ENCODE measurements around the gene PUSL1.
"Not testable (repeated sequence)": the region's sequence is repeated elsewhere in the genome, so short reads cannot be mapped to it uniquely, and the experiment has no call there.

PUSL1 gene

DNA sequence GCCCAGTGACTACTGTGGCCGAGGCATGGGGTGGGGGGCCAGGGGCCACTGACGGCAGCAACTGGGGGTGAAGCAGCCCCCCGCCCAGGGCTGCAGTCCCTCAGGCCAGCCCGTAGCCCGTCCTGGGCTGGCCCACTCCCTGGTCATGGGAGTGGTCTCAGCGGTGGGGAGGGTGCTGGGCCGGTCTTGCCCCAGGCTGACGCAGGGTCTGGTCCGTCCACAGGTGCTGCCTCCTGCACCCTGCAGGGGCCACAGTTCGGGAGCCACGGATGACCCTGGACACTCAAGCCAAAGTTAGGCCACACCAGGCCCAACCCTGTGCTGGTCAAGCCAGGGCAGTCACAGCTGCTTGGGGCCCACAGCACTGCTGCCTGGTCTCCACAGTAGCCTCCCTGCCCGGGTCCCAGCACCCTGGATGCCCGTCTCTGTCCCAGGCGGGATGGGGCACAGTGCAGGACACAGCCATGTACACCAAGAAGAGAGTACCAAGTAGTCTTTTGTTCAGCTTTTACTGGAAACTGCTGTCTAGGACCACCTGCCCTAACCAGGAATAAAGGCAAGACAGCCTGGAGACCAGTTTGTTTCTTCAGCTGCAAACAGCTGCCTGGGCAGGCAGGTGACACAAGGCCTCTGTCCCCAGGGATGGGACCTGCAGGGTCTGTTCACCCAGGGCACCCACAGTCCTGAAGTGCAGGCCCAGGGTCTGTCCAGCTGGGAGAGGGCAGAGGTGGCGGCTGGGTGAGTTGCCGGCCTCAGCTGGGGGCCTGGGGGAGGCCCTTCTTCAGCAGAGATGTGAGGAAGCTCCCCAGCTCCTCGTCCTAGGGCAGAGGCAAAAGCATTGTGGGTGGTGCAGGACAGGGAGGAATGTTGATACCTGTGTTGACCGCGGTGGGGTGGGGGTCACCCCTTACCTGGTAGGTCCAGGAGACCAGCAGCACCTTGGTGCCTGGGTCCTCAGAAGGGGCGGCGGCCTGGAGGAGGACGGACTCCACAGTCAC lies 3.0 kb downstream of the PUSL1 start:
- DNase-seq: no peak

GRCh38 chr1:1312450-1313314 lies 4.3 kb downstream of the PUSL1 start:
- DNase-seq: no peak

DNA sequence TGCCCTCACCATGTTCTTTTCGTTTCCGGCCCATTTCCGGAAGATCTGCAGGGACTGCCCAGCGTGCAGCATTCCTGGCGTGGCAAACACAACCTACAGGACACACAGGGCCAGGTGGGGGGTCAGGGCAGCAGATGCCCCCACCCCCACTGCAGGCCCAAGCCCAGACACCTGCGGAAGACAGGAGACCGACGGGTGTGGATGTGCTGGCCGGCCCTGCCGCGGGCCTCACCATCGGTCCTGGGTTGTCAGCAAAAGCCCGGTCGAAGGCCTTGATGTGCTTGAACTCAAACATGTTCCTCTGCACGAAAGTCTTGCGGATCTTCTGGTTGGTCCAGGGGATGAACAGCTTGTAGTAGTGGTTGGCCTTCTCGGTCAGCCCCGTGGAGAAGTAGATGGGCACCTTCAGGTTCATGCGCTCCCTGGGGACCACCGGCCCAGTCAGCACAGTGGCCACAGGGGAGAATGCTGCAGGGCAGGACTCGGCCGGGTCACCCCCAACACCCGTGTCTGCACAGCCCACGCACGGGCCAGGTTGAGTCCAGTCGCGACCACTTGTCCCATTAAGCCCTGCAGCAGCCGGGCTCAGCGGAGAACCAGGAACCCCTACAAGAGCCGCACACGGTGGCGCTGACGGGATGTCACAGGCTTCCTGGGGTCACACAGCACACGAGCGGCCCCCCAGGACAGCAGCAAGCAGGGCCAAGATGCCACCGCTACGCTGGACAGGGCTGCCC lies 5.3 kb downstream of the PUSL1 start:
- DNase-seq: no peak

- DNase-seq: no peak
Observed at GRCh38 chr1:1314237-1314586, 5.8 kb downstream of the PUSL1 start.

DNA sequence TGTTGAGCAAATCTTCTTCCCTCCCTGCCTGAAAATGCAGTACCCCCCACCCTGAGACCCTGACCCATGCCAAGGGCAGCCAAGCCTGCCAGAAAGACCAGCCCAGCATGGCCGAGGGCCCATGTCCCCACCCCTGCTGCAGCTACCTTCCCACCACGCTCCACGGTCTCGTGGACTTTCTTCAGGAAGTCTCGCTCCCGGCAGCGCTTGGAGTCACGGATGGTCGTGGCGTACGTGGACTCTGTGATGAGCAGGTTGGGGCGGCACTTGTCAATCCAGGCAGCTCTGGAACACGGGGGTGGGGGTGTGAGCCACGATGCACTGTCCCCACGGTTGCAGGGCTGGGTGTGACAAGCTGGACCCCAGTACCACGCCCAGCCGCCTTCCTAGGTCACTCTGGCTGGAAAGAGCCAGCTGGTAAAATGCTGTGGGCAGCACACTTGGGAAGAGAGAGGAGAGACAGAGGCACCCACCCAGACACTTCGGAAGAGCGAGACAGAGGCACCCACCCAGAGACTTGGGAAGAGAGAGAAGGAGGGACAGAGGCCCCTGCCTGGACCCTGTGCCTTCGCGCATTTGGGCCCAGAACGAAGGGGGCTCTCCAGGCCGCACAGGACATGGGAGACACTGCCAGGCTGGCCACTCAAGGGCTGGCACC lies 6.4 kb downstream of the PUSL1 start:
- no peak for DNase-seq

DNA sequence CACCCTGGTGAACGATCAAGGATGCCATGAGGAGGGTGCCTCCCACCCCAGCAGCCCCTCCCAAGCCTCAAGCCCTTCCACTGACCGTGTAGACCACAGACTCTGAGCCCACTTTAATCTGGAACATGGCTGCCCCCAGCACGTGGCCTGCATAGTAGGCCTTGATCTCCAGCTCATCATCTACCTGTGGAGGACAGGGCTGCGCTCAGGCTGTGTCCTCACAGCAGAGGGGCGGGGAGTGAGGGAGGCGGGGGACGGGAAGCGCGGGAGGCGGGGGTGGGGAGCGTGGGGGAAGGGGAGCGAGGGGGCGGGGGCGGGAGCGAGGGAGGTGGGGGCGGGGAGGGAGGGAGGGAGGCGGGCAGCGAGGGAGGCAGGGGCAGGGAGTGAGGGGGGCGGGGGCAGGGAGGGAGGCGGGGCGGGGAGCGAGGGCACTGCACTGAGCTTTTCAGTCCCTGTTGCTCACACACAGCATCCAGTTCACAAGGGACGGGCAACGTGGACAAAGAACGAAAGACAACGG lies 7.1 kb downstream of the PUSL1 start:
- no peak for DNase-seq

DNA sequence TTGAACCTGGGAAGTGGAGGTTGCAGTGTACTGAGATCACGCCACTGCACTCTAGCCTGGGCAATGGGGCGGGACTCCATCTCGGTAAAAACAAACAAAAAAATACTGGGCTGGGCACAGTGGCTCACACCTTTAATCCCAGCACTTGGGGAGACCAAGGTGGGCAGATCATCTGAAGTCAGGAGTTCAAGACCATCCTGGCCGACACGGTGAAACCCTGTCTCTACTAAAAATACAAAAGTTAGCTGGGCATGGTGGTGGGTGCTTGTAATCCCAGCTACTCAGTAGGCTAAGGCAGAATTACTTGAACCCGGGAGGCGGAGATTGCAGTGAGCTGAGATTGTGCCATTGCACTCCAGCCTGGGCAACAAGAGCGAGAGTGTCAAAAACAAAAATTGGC lies 7.8 kb downstream of the PUSL1 start:
- DNase-seq: not testable (repeated sequence)

GRCh38 chr1:1317420-1317819 lies 9.0 kb downstream of the PUSL1 start:
- DNase-seq: no peak

- DNase-seq: no peak
Observed at GRCh38 chr1:1318131-1318652, 9.8 kb downstream of the PUSL1 start.

DNA sequence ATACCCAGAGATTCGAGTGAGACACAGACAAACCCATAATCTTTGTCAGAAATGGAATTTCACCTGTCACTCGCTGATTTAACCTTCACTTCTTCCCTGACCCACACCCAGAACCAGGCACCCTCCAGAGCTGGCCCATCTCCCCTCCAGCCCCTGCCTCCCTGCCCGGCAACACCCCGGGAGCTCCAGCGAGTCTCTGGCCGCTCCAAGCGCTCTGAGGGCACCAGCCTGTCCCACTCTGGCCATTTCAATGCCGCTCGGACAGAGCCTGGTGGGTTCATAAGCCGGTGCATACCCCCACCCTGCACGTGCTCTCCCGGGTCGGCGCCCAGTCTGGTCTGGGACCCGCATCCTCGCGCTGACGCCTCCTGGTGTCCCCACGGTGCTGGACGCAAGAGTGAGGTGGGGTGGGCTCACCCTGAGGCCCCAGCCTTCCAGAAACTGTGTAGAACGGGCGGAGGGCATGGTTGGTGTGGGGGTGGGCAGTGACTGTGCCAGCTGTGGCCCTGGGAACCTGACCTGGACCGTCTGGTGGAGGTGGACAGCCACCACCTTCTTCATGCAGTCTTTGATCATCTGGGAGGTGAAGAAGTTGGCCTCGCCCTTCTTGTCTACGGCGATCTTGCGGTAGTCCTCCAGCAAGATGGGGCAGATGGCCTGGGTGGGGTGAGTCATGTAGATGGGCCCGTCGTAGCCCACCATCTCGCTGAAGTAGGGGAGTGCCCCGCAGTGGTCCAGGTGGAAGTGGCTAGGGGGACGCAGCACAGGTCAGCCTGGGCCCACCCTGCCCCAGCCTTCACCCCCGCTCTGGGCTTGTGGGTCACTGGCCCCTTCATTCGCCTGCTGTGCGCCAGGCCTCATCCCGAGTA lies 10.6 kb downstream of the PUSL1 start:
- no peak for DNase-seq

DNA sequence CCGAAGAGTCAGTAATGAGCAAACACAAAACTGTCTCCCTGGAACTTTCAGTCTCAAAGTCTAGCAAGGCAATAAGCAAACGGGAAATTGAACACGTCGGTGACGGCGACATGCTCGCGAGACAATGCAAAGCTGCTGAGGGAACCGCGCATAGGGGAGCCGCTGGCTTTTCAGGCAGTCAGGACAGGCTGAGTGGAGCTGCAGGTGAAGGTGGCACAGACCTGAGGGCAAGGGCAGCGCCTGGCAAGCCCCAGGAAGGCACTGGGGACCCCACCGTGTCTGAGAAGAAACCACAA lies 11.2 kb downstream of the PUSL1 start:
- no peak for DNase-seq

GRCh38 chr1:1320666-1321448 lies 12.5 kb downstream of the PUSL1 start:
- no peak for DNase-seq

GRCh38 chr1:1321477-1321876 lies 13.1 kb downstream of the PUSL1 start:
- no peak for DNase-seq

- DNase-seq: no peak
Observed at GRCh38 chr1:1322418-1322817, 14.0 kb downstream of the PUSL1 start.

DNA sequence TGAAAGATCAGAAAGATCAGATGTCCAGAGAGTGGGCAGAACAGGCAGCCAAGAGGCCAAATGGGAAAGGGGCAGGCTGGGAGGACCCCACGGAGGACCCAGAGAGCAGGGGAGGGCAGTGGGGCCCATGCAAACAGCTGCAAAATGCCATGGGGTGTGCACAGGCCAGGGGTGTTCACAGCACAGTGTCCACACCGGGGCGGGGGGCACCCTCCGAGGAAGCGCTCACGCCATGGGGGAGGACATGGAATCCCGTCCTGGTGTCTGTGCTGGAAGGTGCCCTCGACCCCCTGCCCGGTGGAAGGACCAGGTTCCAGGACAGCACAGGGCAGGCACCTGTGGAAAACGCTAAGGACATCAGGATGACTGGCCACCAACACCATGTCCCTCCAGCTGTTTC lies 14.6 kb downstream of the PUSL1 start:
- DNase-seq: no peak

- DNase-seq: no peak
Observed at GRCh38 chr1:1324084-1324523, 15.7 kb downstream of the PUSL1 start.

DNA sequence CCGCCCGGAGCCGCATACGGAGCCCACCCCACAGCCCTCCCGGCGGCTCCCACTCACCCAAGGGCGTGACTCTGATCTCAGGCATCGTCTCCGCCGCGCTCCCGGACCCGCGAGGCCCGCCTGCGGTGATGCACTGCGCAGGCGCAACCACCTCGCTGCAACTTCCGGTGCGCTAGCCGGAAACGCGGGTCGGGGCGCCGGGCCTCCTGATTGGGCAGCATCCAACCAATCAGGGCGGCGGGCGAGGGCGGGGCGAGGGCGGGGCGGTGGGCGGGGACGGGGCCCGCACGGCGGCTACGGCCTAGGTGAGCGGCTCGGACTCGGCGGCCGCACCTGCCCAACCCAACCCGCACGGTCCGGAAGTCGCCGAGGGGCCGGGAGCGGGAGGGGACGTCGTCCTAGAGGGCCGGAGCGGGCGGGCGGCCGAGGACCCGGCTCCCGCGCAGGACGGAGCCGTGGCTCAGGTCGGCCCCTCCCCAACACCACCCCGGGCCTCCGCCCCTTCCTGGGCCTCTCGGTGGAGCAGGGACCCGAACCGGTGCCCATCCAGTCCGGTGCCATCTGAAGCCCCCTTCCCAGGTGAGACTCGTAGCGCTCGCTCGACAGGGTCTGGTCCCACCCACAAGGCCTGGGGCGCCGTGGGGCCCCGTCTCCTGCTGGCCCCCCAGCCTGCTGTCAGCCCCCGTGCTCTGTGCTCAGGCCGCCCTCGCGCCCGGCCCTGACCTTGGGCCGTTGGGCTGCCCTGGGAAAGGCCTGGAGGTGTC lies 16.3 kb downstream of the PUSL1 start, which contains the start of the genes CPTP and INTS11:
CPTP (plus strand) TSS at position 279 of the 764 bp plus-strand sequence. CDS start 2,109 bp downstream, outside the sequence.
INTS11 (minus strand) TSS at position 137 of the 764 bp plus-strand sequence; CDS start at position 85, 52 bp downstream.
- peak; percentile 82 to 93 for DNase-seq

DNA sequence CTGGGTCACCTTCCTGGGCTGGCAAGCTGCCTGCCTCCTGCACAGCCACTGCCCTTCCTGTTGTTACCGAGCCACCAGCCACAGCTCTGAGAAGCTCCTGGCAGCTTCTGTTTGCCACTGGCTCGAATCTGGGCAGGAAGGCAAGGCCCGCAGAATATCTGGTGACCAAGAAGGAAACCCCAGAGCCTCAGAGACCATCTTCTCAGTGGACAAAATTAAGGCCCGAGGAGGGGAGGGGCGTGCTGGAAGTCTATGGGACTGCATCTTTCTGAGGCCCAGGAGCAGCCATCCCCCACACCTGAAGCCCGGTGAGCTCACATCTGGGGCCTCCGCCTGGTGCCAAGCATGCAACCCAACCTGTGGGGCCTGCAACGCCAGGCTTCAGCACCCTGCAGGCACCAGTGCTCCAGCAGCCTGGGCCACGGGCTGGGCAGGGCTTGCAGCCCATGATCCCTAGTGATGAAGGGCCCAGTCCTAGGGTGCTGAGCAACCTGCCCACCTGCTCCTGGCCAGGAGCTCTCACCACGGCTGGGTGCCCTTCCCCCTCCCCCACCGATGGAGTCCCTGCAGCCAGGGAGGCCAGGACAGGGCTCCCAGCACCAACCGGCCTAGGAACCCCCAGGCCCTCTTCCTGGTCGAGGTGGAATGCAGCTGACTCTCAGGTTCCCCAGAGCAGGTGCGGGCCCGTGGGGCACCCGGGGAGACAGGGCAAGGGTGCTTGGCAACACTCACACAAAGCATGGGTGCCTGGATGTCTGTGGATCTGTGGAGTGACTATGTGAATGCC lies 17.1 kb downstream of the PUSL1 start:
- DNase-seq: no peak

Measured in NCI-H1930 (cell line).